SK-N-SH treated with all-trans-retinoic acid at 6 μM for 48 hours (cell line): ENCODE results near the gene GOLGA8R.
A peak's percentile ranks its signal among the peaks of the same experiment; 100 is the strongest.
"Not testable (repeated sequence)": the region's sequence is repeated elsewhere in the genome, so short reads cannot be mapped to it uniquely, and the experiment has no call there.

ENCODE experiments used
- ATAC-seq: fragments of 200-7000 bp; cut with Tn5 transposase; 3 replicates; pipeline ENCODE4 v1.9.1; 2020; ENCODE audit warnings: mild to moderate bottlenecking, moderate library complexity

Gene GOLGA8R, protein sequence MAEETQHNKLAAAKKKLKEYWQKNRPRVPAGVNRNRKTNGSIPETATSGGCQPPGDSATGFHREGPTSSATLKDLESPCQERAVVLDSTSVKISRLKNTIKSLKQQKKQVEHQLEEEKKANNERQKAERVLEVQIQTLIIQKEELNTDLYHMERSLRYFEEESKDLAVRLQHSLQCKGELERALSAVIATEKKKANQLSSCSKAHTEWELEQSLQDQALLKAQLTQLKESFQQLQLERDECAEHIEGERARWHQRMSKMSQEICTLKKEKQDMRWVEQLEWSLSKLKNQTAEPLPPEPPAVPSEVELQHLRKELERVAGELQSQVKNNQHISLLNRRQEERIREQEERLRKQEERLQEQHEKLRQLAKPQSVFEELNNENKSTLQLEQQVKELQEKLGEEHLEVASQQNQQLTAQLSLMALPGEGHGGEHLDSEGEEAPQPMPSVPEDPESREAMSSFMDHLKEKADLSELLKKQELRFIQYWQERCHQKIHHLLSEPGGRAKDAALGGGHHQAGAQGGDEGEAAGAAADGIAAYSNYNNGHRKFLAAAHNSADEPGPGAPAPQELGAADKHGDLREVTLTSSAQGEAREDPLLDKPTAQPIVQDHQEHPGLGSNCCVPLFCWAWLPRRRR

DNA sequence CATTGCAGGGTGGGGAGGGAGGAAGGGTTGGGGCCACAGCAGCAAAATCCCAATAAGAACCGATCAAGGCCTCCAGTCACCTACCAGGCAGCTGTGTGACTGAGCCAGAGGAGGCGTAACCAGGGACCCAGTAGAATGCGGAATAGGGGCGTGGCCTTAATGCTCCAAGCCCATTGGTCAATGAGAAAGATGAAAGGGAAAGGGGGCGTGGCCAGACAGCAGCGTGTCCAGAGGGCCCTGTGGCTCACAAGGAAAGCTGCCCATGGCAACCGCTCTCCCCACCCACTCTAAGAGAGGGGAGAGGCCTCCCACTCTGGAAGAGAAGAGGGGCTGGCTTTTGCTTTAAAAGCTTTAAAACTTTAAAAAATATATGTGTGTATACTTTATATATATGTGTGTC is at the start of gene GOLGA8R:
Gene GOLGA8R (minus strand): TSS at position 101 of the 400 bp plus-strand sequence. CDS start 98 bp downstream, at position 3.
- ATAC-seq, result not testable (repeated sequence)

DNA sequence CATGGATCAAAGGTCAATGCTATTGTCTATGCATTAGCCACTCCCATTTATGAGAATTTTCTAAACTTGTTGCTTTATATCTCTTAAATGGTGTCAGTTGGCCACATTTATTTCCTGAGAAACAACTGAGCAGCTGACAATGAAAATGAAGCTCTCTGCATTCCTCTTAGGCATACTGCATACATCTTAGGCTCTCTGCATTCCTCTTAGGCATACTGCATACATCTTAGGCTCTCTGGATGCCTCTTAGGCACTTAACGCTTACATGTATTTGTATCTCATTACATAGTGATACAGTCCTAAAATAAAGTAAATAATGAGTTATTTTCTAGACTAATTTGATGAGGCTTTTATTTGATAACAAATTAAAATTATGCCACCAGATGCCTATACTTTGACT is 49.8 kb upstream of the GOLGA8R start:
- ATAC-seq, result 0 out of 3 replicates have a peak, but pooled peaks have one; percentile 40

DNA sequence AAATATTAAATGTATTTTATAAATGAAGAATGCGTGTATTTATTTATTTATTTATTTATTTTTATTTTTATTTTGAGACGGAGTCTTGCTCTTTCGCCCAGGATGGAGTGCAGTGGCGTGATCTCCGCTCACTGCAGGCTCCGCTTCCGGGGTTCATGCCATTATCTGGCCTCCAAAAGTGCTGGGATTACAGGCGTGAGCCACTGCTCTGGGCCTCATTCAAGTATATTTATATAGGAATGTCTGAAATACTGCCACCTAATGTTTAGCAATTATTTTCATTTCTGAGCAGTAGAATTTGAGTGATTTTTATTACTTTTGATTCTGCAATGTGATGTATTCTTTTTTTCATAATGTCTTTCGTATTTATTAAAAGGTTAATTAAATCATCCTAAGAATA is 48.1 kb upstream of the GOLGA8R start:
- not testable (repeated sequence) for ATAC-seq

DNA sequence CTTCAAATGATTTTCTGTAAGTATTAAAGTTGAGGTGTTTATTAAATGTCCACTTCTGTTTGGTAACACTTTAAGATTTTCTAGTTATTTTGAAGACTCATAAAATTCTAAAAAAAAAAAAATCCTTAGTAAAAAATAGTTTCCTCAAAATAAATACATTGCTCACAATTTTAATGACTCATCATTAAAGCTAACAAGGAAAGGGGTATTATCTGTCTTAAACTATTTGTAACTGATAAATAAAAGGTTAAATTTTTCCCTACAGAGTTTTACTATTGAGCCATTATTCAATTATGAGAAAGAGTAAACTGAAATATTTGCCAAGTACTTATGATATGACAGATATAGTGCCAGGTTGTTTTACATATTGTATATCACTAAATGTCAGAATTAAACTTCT is 38.6 kb upstream of the GOLGA8R start:
- ATAC-seq, result not testable (repeated sequence)

DNA sequence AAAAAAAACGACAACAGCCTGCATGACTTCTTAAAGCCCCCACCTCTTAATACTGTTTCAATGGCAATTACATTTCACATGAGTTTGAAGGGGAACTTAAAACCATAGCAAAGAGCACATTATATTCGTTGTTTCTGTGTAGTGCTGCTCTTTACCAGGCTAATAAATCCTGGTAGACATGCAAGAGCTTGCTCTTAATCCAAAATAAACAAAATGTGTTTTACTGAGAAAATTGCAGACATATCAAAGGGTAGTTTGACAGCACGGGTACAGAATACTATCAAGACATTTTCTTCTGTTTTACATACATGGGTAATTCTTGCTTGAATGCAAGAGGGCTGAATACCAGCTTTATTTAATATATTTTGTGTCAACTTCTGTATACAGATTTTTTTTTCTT is 24.3 kb upstream of the GOLGA8R start:
- ATAC-seq, result not testable (repeated sequence)

DNA sequence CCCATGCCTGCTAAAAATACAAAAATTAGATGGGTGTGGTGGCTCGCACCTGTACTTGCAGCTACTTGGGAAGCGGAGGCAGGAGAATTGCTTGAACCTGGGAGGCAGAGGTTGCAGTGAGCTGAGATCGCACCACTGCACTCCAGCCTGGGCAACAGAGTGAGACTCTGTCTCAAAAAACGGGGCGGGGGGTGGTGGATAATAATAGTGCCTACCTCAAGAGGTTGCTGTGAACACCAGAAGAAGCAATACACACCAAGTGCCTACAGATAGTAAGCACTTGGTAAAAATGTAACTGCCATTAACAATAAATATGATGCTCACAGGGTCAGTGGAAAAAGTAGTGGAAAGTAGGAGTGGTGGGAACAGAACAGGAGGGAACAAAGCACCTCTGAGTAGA is 21.8 kb upstream of the GOLGA8R start:
- not testable (repeated sequence) for ATAC-seq

DNA sequence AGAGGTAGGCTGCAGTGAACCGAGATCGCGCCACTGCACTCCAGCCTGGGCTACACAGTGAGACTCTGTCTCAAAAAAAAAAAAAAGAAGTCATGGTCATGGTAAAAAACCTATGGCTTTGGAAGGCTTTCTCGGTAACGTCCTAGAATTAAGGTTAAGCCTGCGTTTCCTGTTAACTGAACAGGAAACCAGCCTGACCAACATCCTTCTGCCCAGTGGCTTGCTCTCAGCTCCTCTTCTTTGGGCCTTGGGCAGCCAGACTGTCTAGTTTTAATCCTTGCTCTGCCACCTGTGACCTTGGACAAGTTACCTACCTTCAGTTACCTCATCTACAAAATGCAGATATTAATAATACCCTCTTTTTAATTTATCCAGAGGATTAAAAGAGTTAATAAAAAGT is 6.7 kb upstream of the GOLGA8R start:
- ATAC-seq, result not testable (repeated sequence)

DNA sequence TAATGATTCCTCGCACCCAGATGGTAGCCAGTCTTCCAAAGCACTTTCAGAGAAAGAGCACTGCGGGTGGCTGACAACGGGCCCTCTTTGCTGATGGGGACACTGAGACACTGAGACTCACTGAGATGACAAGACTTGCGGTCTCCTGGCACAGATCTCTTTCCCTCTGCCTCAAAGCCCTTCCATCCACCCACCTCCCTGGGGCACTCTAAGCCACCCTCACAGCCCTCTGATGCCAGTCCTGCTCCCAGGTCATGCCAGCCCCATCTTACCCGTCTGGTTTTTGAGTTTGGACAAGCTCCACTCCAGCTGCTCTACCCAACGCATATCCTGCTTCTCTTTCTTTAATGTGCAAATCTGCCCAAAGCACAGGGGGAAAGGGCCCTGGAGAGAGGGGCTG is 6.4 kb downstream of the GOLGA8R start:
- not testable (repeated sequence) for ATAC-seq

DNA sequence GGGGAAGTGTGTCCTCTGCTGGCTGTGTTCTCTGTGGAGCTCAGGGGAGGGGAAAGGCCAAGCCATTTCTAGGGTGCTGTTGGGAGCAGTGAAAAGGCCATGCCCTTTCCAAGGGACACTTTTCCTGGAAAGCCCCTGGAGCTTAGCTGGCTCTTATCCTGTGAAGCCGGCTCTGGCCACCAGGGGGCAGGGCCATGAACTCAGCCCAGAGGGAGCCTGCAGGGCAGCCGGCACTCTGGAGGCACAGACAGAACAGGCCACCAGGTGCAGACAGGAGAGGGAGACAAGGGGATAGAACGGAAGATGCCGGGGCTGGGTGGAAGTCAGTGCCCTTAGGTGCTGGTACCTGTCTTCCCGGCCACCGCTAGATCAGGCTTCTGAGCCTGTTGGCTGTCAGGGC is 15.1 kb downstream of the GOLGA8R start:
- peak; percentile 59; the same call in 1 of the 3 replicates for ATAC-seq

DNA sequence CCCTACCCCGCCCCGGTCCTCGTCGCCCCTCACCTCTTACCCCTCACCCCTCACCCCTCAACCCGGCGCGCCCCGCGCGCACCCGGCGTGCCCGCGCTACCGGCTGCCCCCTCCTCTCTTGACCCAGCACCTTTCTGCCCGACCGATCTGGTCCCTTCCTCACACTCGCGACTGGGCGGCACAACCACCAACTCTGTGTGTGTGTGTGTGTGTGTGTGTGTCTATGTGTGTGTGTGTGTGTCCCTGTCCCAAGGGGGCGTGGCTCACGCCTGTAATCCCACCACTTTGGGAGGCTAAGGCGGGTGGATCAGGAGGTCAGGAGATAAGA is 20.4 kb downstream of the GOLGA8R start:
- ATAC-seq, result peak; percentile 78

DNA sequence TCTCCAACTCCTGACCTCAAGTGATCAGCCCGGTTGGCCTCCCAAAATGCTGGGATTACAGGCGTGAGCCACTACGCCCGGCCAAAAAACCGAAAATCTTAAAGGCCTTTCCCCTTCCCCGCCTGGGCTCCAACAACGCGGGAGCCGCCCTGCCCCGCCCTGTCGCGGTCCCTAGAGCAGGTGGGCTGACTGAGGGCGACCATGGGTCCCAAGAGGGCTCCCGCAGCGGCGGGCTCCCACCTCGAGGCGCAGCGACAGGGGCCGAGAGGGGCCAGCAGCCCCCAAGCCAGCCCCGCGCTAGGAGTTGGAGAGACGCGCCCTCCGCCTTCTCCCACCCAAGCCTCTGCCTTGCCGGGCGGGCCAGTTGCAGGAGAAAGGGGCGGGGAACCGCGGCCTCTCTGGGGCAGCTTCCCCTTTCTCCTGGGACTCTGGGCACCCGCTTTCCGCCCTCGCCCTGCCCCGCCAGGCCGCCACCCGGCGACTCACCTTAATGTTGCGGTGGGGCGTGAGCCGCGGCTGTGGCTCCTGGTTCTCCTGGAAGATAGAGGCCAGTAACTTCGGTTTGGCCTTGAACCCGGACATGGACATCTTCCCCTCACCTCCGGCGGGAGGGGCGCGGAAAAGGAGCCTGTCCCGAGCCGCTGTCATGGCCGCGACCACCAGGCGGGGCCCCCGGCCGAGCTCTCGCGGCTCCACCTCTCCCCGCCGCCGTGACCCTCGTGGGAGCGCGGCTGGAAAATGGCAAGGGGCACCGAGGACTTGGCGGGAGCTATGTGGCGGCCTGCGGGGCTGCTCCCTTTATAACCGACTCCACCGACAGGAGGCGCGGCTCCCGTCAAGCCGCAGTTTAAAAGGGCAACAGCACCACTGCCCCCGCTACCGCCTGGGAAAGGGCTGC is 21.0 kb downstream of the GOLGA8R start, which contains the start of gene CHRFAM7A:
Gene CHRFAM7A (minus strand): TSS at position 775 of the 898 bp plus-strand sequence. CDS start 10,189 bp downstream, outside the sequence.
- ATAC-seq, result peak; percentile 96

DNA sequence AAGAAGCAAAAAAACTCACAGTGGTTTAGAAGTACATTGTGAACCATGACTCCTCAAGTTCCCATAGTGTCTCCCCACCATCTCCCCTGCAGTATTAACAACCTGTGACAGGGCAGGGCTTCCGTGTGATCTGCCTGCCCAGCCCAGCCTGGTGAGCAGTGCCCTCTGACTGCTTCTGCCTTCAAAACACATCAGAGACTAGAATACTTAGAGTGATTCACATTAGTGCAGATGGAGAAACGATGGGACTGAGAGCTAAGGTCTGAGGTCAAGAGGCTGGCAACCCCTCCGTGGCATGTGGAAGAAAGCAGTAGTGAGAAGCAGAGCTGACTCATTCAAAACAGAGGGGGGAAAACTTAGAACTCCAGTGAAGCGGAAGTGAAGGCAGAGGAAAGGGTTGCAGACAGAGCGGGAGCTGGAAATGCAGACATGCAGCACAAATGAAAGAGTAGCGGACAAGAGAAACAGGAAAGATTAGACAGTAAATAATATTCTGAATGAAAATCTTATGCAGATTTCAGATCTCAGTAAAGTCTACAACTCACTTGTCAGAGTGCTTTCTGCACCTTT is 27.7 kb downstream of the GOLGA8R start:
- ATAC-seq, result not testable (repeated sequence)

DNA sequence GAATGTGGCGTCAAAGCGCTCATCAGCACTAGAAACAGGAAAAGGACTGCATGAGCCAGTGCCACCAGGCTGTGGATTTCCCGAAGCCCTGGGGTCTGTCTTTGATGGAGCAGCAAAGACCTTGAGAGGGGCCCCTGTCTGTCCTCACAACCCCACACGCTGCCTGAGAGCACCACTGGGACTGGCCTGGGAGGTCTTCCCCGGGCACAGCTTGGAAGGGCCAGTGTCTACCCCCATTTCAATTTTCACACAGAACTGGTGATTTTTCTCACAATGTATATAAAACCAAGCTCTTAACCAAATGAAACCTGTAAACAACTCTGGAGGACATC is 37.0 kb downstream of the GOLGA8R start:
- not testable (repeated sequence) for ATAC-seq

DNA sequence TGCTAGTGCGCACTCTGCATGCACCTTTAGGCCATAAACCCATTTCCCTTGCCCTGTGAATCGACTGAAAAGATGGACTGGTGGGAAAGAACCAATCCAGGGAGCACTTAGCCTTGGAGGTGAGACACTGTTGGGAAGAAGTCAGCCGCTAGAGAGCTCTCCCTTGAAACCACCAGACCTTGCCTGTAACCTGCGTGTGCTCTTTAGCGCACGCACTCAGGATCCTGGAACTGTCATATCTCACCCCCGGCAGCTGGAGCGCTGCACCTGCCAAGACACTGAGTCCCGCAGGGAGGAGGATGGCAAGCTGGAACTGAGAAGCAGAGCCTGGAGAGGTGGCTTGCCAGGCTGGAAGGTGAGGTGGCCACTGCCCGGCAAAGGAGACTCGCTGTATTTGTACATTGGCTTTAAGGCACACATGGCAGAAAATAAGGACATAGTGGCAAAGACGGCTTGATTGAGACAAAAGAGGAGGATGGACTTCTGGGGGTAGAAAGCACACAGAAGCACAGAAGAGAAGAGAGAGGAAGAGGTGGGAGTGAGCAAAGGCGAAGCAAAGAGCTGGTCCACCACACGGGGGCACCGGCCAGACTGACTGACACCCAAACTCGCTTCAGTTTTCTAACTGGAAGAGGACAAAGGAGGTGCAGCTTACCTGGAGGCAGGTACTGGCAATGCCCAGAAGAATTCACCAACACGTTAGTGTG is 37.5 kb downstream of the GOLGA8R start:
- ATAC-seq, result not testable (repeated sequence)

DNA sequence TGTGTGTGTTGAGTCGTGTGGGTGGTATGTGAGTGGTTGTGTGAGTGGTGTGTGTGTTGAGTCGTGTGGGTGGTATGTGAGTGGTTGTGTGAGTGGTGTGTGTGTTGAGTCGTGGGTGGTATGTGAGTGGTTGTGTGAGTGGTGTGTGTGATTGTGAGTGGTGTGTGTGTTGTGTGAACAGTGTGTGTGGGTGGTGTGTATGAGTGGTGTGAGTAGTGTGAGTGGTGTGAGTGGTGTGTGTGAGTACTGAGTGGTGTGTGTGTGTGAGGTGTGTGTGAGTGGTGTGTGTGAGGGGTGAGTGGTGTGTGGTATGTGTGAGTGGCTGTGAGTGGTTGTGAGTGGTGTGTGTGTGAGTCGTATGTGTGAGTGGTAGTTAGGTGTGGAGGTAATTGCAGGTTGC is 38.2 kb downstream of the GOLGA8R start:
- ATAC-seq, result not testable (repeated sequence)

DNA sequence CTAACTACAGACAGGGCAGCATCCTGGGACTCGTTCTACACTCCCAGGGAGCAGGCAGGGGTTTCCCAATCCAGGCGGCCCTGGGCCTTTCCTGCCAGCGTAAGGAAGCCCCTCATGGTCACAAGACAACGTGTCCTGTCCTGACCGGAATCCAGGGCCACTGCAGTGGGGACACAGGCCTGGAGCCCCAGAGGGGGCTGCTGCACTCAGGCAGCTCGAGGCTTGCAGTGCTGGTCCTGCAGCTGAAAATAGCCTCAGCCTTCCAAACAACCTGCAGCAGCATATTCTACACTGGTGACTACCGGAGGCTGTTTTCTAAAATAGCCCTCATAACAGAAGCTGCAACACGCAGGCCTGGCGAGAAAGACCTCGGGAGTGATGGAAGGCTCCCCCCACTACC is 39.2 kb downstream of the GOLGA8R start:
- not testable (repeated sequence) for ATAC-seq

DNA sequence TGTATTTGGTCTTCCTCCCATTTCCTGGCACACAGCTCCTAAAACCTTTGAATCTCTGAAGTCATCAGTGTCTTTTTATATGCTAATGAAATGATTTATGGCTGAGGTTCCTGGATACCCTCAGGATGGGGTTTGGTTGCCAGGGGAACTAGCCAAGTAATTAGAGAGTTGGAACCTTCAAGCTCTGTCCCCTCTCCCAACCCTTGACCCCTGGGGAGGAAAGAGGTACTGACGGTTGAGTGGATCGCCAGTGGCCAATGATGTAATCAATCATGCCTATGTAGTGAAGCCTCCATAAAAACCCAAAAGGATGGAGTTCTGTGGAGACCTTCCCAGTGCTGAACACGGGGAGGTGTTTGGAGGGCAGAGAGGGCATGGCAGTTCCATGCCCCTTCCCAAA is 45.8 kb downstream of the GOLGA8R start:
- not testable (repeated sequence) for ATAC-seq

DNA sequence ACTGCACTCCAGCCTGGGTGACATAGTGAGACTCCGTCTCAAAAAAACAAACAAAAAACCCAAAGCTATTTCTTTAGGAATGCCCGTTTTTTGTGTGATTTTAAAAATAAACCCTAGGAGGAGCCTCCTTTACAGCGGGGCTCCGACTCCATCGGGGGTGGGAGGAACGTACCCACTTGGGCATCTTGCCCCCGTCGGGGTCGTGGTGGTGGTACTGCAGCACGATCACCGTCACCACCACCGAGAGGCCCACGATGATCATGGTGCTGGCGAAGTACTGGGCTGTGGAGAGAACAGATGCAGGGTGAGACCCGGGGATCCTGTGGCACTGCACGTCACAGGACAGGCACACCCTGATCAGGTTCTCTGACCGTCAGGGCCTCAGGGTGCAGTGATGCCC is 46.8 kb downstream of the GOLGA8R start:
- ATAC-seq, result not testable (repeated sequence)

DNA sequence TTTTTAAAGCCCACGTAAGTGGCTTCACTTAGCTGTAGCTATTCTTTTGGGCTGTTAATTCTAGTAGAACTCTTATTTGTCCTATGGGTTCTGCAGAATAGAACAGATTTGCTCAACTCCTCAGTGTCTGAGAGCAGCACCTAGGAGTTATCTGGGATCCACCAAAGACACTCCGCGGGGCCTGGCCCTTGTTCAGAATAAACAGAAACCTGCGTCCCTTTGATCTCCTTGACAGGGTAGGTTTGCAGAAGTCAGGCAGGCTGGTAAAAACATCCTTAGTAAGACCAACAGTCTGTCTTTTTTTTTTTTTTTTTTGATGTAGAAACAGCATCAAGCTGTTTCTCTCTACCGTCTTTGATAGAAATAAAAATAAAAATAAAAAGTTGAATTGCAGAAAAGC is 52.7 kb downstream of the GOLGA8R start:
- not testable (repeated sequence) for ATAC-seq

DNA sequence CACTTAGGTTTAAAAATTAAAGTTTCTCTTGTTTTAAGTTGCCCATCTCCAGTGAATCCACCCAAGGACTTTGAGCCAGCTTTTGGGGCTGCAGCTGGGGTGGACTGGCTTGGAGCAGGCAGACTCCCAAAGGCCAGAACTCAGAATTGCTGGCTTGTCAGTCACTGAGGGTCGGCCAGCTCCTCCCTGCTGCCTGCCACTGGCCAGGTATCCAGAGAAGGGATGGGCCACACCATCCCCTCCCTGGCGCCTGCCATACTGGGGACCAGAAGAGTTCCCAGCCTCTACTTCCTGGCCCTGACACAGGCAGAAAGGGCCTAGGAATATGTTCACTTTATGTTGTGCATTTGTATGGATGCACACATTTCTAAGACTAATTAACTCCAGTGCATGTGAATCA is 53.1 kb downstream of the GOLGA8R start:
- not testable (repeated sequence) for ATAC-seq

DNA sequence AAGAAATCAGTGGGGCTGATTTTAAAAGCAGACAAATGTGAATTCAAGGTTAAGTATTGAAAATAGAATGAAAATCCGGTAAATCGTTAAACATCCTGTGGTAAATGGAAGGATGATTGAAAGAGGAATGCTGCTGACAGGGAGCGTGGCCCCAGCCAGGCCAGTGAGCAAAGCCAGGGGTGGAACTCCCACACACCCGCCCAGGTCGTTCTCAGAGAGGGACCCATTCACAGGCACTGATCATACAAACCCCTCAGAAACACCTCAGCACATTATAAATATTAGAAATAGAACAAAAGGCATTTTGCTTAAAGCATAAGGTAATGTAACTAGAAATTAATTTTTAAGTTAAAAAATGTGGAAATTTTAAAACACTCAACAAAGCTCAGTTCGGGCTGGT is 59.0 kb downstream of the GOLGA8R start:
- not testable (repeated sequence) for ATAC-seq
